Activated CD8-positive, alpha-beta memory T cell treated with anti-CD3 and anti-CD28 coated beads for 24 hours (primary cell): ENCODE data around the gene MIOS.
"Not testable (repeated sequence)": the region's sequence is repeated elsewhere in the genome, so short reads cannot be mapped to it uniquely, and the experiment has no call there.

Source experiments
- DNase-seq: peaks from one replicate; pipeline ENCODE4 v3.0.0-alpha.2; 2020

Gene MIOS

DNA sequence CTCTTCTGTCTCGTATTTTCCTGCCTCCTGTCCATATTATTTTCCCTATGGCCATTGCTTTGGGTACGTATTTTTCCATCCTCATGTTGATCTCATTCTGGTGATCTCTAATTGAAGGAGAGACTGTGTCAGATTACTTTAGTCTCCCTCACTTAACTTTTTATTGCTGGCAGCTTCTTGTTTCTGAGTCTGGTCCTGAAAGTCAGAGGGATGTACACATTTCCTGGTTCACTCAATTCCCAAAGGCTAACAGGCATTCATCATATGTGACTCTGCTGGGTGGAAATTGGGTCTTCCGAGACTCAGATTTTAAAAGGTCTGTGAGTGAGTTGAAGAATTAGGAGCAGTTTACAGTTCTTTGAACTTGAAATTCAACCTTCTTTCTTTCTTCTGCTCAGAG, 84.8 kb downstream of the MIOS start:
- DNase-seq: no peak

DNA sequence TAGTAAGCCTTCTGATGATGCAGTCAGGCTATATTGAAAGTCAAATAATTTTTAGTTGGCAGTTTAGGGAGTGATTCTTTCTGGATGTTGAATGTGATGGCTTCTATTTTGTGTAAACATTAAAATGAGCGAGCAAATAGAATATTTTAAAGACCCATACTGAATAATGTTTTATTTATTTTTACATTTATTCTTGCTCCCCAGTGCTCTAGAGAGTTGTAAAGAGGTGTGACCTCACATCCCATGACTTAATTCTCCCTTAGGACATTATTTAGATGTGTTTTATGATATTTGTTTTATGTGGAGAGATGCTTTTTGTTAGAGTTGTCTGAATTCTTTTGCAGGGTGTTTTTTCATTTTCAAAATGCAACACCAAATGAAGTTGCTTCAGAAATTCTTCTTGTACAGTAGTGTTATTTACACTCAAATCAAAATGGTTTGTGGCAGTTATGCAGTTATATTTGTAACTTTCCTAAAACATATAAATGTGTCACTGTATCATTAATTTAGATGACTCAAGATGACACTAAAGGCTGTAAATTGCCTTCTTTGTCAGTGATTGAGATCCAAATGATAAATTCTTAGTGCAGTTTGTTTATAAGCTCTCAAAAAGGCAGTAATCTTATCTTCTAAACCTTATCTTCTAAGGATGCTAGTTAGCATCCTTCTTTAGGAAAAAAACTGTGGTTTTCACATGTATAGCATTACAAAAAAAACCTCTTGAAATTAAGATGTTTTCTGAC, 86.3 kb downstream of the MIOS start:
- DNase-seq: no peak

DNA sequence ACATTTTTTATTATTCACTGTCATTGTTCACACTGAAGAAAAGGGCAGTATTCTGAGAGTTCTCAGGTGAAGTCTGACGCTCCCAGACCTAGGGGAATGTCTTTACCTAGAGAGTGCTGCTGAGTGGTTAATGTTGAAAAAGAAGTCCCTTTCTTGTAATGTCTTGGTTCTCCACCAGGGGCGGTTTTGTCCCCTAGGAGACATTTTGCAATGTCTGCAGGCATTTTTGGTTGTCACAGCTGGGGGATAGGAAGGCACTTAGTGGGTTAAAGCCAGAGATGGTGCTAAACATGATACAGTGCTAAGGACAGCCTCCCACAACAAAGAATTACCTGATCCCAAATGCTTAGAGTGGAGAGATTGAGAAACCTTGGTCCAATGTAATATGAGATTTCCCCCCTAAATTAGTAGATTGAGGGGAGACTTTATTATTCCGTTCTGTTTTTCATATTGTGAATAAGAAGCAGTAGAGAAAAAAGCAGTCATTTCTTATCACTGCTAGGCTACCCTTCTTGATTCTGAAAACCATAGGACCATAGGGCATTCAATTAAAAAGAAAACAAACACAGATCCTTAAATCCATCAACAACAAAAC, 87.0 kb downstream of the MIOS start:
- no peak for DNase-seq

DNA sequence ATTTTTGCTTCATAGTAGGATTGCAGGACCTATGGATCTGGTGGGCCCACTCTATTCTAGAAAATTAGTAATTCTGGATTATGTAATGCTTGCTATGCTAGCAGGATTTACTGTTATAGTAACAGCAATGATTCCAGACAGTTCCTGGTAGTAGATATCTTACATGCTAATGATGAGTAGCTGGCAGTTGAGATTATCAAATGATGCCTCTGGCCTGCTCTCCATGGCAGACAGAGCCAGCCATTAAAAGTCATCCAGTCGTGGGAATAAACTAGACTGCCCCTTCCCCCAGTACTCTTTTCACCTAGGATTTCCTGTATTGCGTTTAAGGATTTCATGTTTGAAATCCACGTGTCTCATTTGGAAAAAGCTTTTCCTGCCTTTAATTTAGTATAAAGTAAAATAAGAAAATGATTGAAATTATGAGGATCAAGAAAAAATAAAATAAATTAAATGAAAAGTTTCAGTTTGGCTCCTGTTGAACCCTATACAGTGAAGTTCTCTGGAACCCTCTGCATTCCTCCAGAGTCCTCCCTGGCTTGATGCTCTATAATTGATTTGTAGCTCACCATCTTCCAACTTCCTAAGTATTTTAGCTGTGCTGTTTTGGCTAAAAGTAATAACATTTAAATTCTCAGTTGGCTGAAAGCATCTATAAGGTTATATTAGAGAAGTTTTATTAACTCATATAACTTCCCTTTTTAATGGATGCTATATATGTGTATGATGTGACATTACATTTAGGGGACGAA, 88.5 kb downstream of the MIOS start:
- DNase-seq: no peak

DNA sequence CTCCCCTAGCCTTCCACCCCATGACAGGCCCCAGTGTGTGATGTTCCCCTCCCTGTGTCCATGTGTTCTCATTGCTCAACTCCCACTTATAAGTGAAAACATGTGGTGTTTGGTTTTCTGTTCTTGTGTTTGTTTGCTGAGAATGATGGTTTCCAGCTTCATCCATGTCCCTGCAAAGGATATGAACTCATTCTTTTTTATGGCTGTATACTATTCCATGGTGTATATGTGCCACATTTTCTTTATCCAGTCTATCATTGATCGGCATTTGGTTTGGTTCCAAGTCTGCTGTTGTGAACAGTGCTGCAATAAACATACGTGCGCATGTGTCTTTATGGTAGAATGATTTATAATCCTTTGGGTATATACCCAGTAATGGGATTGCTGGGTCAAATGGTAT, 89.8 kb downstream of the MIOS start:
- DNase-seq: not testable (repeated sequence)
